PC-3 (cell line): Measurements from ENCODE around the gene MAST4.

ENCODE experiments used
- EZH2phosphoT487 ChIP-seq: fragments of 300-600 bp; sonication (generic); IDR thresholded peaks from 2 replicates; pipeline ENCODE4 v1.6.1; 2018; ENCODE audit warnings: mild to moderate bottlenecking, antibody characterized with exemption, low read length, borderline replicate concordance
- TF ChIP-seq, protein P1 (sequence below): fragments of 300-600 bp; sonication (generic); conservative IDR thresholded peaks from 2 replicates; pipeline ENCODE4 v1.5.1; 2017; ENCODE audit warnings: antibody characterized with exemption, low read depth, mild to moderate bottlenecking, low read length

DNA sequence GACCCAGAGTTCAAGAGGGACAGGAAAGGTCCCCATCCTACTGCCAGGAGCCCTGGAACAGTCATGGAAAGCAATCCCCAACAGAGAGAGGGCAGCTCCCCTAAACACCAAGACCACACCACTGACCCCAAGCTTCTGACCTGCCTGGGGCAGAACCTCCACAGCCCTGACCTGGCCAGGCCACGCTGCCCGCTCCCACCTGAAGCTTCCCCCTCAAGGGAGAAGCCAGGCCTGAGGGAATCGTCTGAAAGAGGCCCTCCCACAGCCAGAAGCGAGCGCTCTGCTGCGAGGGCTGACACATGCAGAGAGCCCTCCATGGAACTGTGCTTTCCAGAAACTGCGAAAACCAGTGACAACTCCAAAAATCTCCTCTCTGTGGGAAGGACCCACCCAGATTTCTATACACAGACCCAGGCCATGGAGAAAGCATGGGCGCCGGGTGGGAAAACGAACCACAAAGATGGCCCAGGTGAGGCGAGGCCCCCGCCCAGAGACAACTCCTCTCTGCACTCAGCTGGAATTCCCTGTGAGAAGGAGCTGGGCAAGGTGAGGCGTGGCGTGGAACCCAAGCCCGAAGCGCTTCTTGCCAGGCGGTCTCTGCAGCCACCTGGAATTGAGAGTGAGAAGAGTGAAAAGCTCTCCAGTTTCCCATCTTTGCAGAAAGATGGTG lies 568.8 kb downstream of the MAST4 start:
- TF ChIP-seq, protein P1, sequence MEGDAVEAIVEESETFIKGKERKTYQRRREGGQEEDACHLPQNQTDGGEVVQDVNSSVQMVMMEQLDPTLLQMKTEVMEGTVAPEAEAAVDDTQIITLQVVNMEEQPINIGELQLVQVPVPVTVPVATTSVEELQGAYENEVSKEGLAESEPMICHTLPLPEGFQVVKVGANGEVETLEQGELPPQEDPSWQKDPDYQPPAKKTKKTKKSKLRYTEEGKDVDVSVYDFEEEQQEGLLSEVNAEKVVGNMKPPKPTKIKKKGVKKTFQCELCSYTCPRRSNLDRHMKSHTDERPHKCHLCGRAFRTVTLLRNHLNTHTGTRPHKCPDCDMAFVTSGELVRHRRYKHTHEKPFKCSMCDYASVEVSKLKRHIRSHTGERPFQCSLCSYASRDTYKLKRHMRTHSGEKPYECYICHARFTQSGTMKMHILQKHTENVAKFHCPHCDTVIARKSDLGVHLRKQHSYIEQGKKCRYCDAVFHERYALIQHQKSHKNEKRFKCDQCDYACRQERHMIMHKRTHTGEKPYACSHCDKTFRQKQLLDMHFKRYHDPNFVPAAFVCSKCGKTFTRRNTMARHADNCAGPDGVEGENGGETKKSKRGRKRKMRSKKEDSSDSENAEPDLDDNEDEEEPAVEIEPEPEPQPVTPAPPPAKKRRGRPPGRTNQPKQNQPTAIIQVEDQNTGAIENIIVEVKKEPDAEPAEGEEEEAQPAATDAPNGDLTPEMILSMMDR = no peak
- TF ChIP-seq EZH2phosphoT487 = no peak
